Measurements from ENCODE around the gene BRMS1.

The BRMS1 gene

GRCh38 chr11:66317723-66318599, 26.9 kb downstream of the BRMS1 start:
- Mint-ChIP-seq H3K27ac (peak overlapping the region; percentile 92 to 93), H3K36me3 (ENCODE audit: insufficient read depth) (peaks cover 10% of the 10 kb centered on the region), H3K27me3 (no peaks in the 10 kb centered on the region), H3K9me3 (no peaks in the 10 kb centered on the region), H3K4me3 (peak overlapping the region; percentile 60 to 63), H3K4me1 (ENCODE audit: low read depth in 2 of 2) (peaks cover 34 to 36% of the 10 kb centered on the region in 2 donors)
- peak; percentile 55 to 63 (median 57) for DNase-seq
- ATAC-seq (replicated peaks): peak; percentile 91

GRCh38 chr11:66317322-66317722, 27.6 kb downstream of the BRMS1 start:
- ATAC-seq (replicated peaks): no peak
- peak in 1 of 3 experiments; percentile 23 for DNase-seq
- Mint-ChIP-seq H3K27me3 (no peaks in the 10 kb centered on the region), H3K4me3 (peak overlapping the region; percentile 60 to 63), H3K36me3 (ENCODE audit: insufficient read depth) (peaks cover 16% of the 10 kb centered on the region), H3K4me1 (ENCODE audit: low read depth in 2 of 2) (peaks cover 34 to 36% of the 10 kb centered on the region in 2 donors), H3K9me3 (no peaks in the 10 kb centered on the region), H3K27ac (peak overlapping the region; percentile 92 to 93)

- peak within 1 kb of the TSS; percentile 63 to 87 for H3K4me3 Mint-ChIP-seq
- no peak for DNase-seq
Measured at GRCh38 chr11:66316849-66317251, 28.1 kb downstream of the BRMS1 start, which contains the start of gene CD248. Gene CD248, minus strand, starts transcription at chr11:66317044. Its CDS starts 17 bp downstream, at chr11:66317027.

GRCh38 chr11:66315921-66316811, 28.7 kb downstream of the BRMS1 start:
- Mint-ChIP-seq H3K9me3 (no peaks in the 10 kb centered on the region), H3K27me3 (no peaks in the 10 kb centered on the region)

More at GRCh38 chr11:66316849-66317251, 28.1 kb downstream of the BRMS1 start, which contains the start of gene CD248:
- ATAC-seq (replicated peaks): no peak
- Mint-ChIP-seq H3K9me3 (no peaks in the 10 kb centered on the region), H3K36me3 (ENCODE audit: insufficient read depth) (peaks cover 20% of the 10 kb centered on the region), H3K27me3 (no peaks in the 10 kb centered on the region), H3K27ac (peak within 1 kb of the TSS; percentile 92 to 93), H3K4me1 (ENCODE audit: low read depth in 2 of 2) (peaks cover 34 to 38% of the 10 kb centered on the region in 2 donors)

GRCh38 chr11:66315498-66315885, 29.4 kb downstream of the BRMS1 start:
- no peaks in the 10 kb centered on the region for H3K9me3 Mint-ChIP-seq
- ATAC-seq (replicated peaks): no peak
- peaks cover 34 to 39% of the 10 kb centered on the region in 2 donors for H3K4me1 Mint-ChIP-seq (ENCODE audit: low read depth in 2 of 2)
- H3K4me3 Mint-ChIP-seq: peak overlapping the region; percentile 62 to 87
- H3K27me3 Mint-ChIP-seq: no peaks in the 10 kb centered on the region
- peak overlapping the region; percentile 80 to 97 for H3K27ac Mint-ChIP-seq
- peaks cover 22% of the 10 kb centered on the region for H3K36me3 Mint-ChIP-seq (ENCODE audit: insufficient read depth)
- no peak for DNase-seq

More at GRCh38 chr11:66315921-66316811, 28.7 kb downstream of the BRMS1 start:
- Mint-ChIP-seq H3K27ac (peak overlapping the region in 1 of 2 donors; percentile 80), H3K4me1 (ENCODE audit: low read depth in 2 of 2) (peaks cover 34 to 39% of the 10 kb centered on the region in 2 donors), H3K4me3 (peak overlapping the region; percentile 62 to 87), H3K36me3 (ENCODE audit: insufficient read depth) (peaks cover 22% of the 10 kb centered on the region)
- DNase-seq (no peak), ATAC-seq (replicated peaks) (no peak)

- H3K36me3 Mint-ChIP-seq (ENCODE audit: insufficient read depth): peaks cover 18% of the 10 kb centered on the region
- H3K9me3 Mint-ChIP-seq: no peaks in the 10 kb centered on the region
- H3K4me3 Mint-ChIP-seq: peak overlapping the region; percentile 74 to 87
- no peak for ATAC-seq (replicated peaks)
- DNase-seq: no peak
- peaks cover 34 to 36% of the 10 kb centered on the region in 2 donors for H3K4me1 Mint-ChIP-seq (ENCODE audit: low read depth in 2 of 2)
- peak overlapping the region; percentile 80 to 97 for H3K27ac Mint-ChIP-seq
- no peaks in the 10 kb centered on the region for H3K27me3 Mint-ChIP-seq
Measured at GRCh38 chr11:66314561-66315497, 30.1 kb downstream of the BRMS1 start.

- H3K4me1 Mint-ChIP-seq (ENCODE audit: low read depth in 2 of 2): peaks cover 29 to 31% of the 10 kb centered on the region in 2 donors
- H3K27me3 Mint-ChIP-seq: no peaks in the 10 kb centered on the region
- no peaks in the 10 kb centered on the region for H3K9me3 Mint-ChIP-seq
- H3K4me3 Mint-ChIP-seq: peak overlapping the region; percentile 74 to 87
- ATAC-seq (replicated peaks) (no peak), DNase-seq (no peak)
- H3K36me3 Mint-ChIP-seq (ENCODE audit: insufficient read depth): peaks cover 18% of the 10 kb centered on the region
- H3K27ac Mint-ChIP-seq: peak overlapping the region; percentile 68 to 97
Measured at GRCh38 chr11:66314186-66314501, 30.8 kb downstream of the BRMS1 start.

- ATAC-seq (replicated peaks): no peak
Measured at GRCh38 chr11:66313321-66314185, 31.4 kb downstream of the BRMS1 start.

GRCh38 chr11:66312549-66313320, 32.2 kb downstream of the BRMS1 start:
- peaks cover 18% of the 10 kb centered on the region for H3K36me3 Mint-ChIP-seq (ENCODE audit: insufficient read depth)
- no peaks in the 10 kb centered on the region for H3K9me3 Mint-ChIP-seq
- peak; percentile 66 for ATAC-seq (replicated peaks)
- peak; percentile 97 to 100 (median 98) for DNase-seq
- peaks cover 16 to 18% of the 10 kb centered on the region in 2 donors for H3K4me1 Mint-ChIP-seq (ENCODE audit: low read depth in 2 of 2)
- H3K27ac Mint-ChIP-seq: peak overlapping the region; percentile 68 to 97
- H3K27me3 Mint-ChIP-seq: peaks cover 0 to 3% of the 10 kb centered on the region in 2 donors
- H3K4me3 Mint-ChIP-seq: peak overlapping the region; percentile 74 to 87

More at GRCh38 chr11:66313321-66314185, 31.4 kb downstream of the BRMS1 start:
- H3K27me3 Mint-ChIP-seq: no peaks in the 10 kb centered on the region
- no peaks in the 10 kb centered on the region for H3K9me3 Mint-ChIP-seq
- peaks cover 23 to 25% of the 10 kb centered on the region in 2 donors for H3K4me1 Mint-ChIP-seq (ENCODE audit: low read depth in 2 of 2)
- peaks cover 18% of the 10 kb centered on the region for H3K36me3 Mint-ChIP-seq (ENCODE audit: insufficient read depth)
- H3K27ac Mint-ChIP-seq: peak overlapping the region; percentile 68 to 97
- DNase-seq: no peak
- peak overlapping the region; percentile 74 to 87 for H3K4me3 Mint-ChIP-seq

GRCh38 chr11:66311965-66312548, 32.8 kb downstream of the BRMS1 start:
- Mint-ChIP-seq H3K36me3 (ENCODE audit: insufficient read depth) (peaks cover 18% of the 10 kb centered on the region), H3K4me3 (peak overlapping the region; percentile 74 to 87), H3K27me3 (peaks cover 0 to 10% of the 10 kb centered on the region in 2 donors), H3K27ac (peak overlapping the region; percentile 20 to 97), H3K4me1 (ENCODE audit: low read depth in 2 of 2) (peaks cover 13 to 16% of the 10 kb centered on the region in 2 donors), H3K9me3 (no peaks in the 10 kb centered on the region)
- peak; percentile 72 for ATAC-seq (replicated peaks)
- peak; percentile 98 to 100 (median 98) for DNase-seq

GRCh38 chr11:66311470-66311964, 33.4 kb downstream of the BRMS1 start:
- peak overlapping the region; percentile 20 to 97 for H3K27ac Mint-ChIP-seq
- peak overlapping the region; percentile 74 to 87 for H3K4me3 Mint-ChIP-seq
- H3K4me1 Mint-ChIP-seq (ENCODE audit: low read depth in 2 of 2): peaks cover 13 to 16% of the 10 kb centered on the region in 2 donors
- DNase-seq (no peak), ATAC-seq (replicated peaks) (no peak)
- no peaks in the 10 kb centered on the region for H3K9me3 Mint-ChIP-seq
- H3K27me3 Mint-ChIP-seq: peaks cover 0 to 11% of the 10 kb centered on the region in 2 donors
- peaks cover 18% of the 10 kb centered on the region for H3K36me3 Mint-ChIP-seq (ENCODE audit: insufficient read depth)
